ENCODE results near the gene RRN3.

- TF ChIP-seq CTCF (IDR thresholded peaks at IDR 0.05) = no peak
- TF ChIP-seq POLR2A (IDR thresholded peaks at IDR 0.05) = no peak
- no peak for TF ChIP-seq EP300 (IDR thresholded peaks at IDR 0.05; ENCODE audit: low read depth)
These were observed 21.0 kb downstream of the RRN3 start for GRCh38 chr16:15073101-15073500.
